HG03066 (cell line): ENCODE results near the gene IL3RA.
"Not testable (repeated sequence)": the region's sequence is repeated elsewhere in the genome, so short reads cannot be mapped to it uniquely, and the experiment has no call there.

Source experiments
- ATAC-seq: cut with Tn5 transposase; IDR thresholded peaks from one replicate; pipeline ENCODE4 v1.9.1; 2021; ENCODE audit warnings: low read depth; ENCODE audit not compliant: unreplicated experiment

The IL3RA gene

GRCh38 chrX:1397001-1397400, 60.4 kb downstream of the IL3RA start:
- no peak for ATAC-seq

GRCh38 chrX:1397441-1398270, 61.1 kb downstream of the IL3RA start:
- no peak for ATAC-seq

GRCh38 chrX:1398431-1399340, 62.1 kb downstream of the IL3RA start:
- no peak for ATAC-seq

GRCh38 chrX:1400049-1400448, 63.5 kb downstream of the IL3RA start:
- ATAC-seq, result no peak

- ATAC-seq, result no peak
These were observed 64.3 kb downstream of the IL3RA start for GRCh38 chrX:1400742-1401471.

GRCh38 chrX:1401611-1402430, 65.2 kb downstream of the IL3RA start:
- no peak for ATAC-seq

- no peak for ATAC-seq
These were observed 66.6 kb downstream of the IL3RA start for GRCh38 chrX:1403228-1403627.

- ATAC-seq, result not testable (repeated sequence)
These were observed 67.3 kb downstream of the IL3RA start for GRCh38 chrX:1403867-1404266.

- ATAC-seq, result not testable (repeated sequence)
These were observed 69.2 kb downstream of the IL3RA start for GRCh38 chrX:1405769-1406168.

GRCh38 chrX:1407035-1407434, 70.5 kb downstream of the IL3RA start:
- no peak for ATAC-seq

- no peak for ATAC-seq
These were observed 74.7 kb downstream of the IL3RA start for GRCh38 chrX:1411326-1411725.

- ATAC-seq, result no peak
These were observed 76.1 kb downstream of the IL3RA start for GRCh38 chrX:1412551-1413161.

GRCh38 chrX:1416327-1416784, 79.8 kb downstream of the IL3RA start:
- no peak for ATAC-seq

- no peak for ATAC-seq
These were observed 80.6 kb downstream of the IL3RA start for GRCh38 chrX:1416965-1417760.

GRCh38 chrX:1417921-1418771, 81.6 kb downstream of the IL3RA start:
- no peak for ATAC-seq

GRCh38 chrX:1418901-1419544, 82.4 kb downstream of the IL3RA start:
- ATAC-seq, result no peak
